ENCODE measurements around the gene GNAZ. TPM values are rescaled to one million over a fixed set of nuclear protein-coding genes. Genes with fewer than 3 reads are reported as not detected.

Gene GNAZ
- total and polyA plus RNA-seq, 2 of the 8 experiments (the other 6 are each of a cell fraction or from before 2014, with no cell fraction given) = 6.6 to 9.6 TPM

DNA sequence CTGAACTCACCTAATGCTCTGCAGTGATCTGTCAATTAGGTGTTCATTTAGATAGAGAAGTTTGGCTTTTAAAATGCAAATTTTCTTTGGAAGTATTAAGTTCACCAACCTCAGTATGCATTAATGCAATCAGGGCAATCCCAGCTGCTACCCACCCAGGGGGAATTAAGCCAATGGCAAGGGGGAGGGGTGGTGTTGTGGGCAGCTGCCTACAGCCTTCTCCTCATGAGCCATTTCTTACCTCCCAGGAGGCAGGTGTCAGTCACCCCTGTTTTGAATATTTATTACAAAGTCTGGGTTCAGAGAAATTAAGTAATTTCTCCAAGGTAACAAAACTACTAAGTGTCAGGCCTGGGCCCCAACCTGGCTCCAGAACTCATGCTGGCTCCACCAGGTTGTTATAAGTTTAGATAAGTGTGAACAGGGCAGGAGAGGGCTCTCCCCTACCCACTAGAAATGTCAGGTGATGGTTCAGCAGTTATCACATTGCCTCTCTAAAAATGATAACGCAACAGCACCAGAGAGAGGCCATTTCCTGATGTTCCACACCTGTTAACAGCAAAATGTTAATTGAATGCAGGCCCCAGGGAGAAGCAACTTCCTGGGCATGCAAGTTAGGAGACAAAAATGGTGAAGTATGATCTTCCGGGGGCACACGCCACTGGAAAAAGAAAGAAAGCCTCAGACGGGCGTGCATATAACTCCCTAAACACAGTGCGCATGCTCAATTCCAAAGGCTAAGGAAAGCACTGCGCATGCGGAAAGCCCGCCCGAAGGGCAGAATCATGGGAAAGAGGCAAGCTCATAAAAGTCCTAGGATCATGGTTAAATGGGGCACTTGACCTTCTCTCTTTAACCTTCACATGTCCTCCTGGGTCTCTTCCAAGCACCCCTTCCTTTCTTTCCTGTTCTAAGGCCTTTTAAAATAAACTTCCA, 35.4 kb upstream of the GNAZ start:
- POLR2A ChIA-PET (ENCODE audit: partially characterized antibody) = no interaction called here
- Histone ChIP-seq H3K79me1 (ENCODE audit: low read depth, low read length) (no peaks in the 10 kb centered on the region), H4K8ac (ENCODE audit: extremely low read depth, insufficient read depth, low read length) (no peak overlapping the region), H3K14ac (ENCODE audit: insufficient read length) (no peak overlapping the region), H4K20me1 (replicated peaks in 1 of 2; ENCODE audit: control insufficient read depth in 1 of 2, insufficient read depth in 2 of 2, low read length in 2 of 2) (no peaks in the 10 kb centered on the region), H3K9ac (replicated peaks in 1 of 4; ENCODE audit: extremely low read depth in 1 of 4, low read depth in 3 of 4, low read length in 3 of 4) (no peak overlapping the region), H3K18ac (ENCODE audit: extremely low read depth, low read length) (no peak overlapping the region), H2BK120ac (replicated peaks; ENCODE audit: low read depth, low read length) (no peak overlapping the region), H2BK15ac (ENCODE audit: low read length) (no peak overlapping the region), H3K23me2 (ENCODE audit: low read depth, low read length) (no peaks in the 10 kb centered on the region), H3K56ac (replicated peaks; ENCODE audit: insufficient read length, low read depth, low read length) (no peak overlapping the region), H2BK20ac (ENCODE audit: low read length) (no peak overlapping the region), H2BK12ac (ENCODE audit: low read depth, low read length) (no peak overlapping the region), H3K4ac (replicated peaks; ENCODE audit: insufficient read length, low read depth, low read length) (no peak overlapping the region), H3K4me2 (ENCODE audit: insufficient read depth in 1 of 2, low read depth in 2 of 2, low read length in 2 of 2) (no peak overlapping the region), H3K27ac (ENCODE audit: low read depth, low read length) (no peak overlapping the region), H4K91ac (replicated peaks; ENCODE audit: insufficient read length, low read length) (no peak overlapping the region), H3K27me3 (replicated peaks in 1 of 4; ENCODE audit: control insufficient read depth in 3 of 4, extremely low read depth in 1 of 4, insufficient read depth in 3 of 4, low read length in 3 of 4) (peaks cover 0 to 5% (median 2%) of the 10 kb centered on the region in 4 experiments; a peak in 2 of 7 replicates), H3K36me3 (ENCODE audit: control insufficient read depth in 2 of 4, insufficient read depth in 4 of 4, low read length in 3 of 4) (no peaks in the 10 kb centered on the region), H3K79me2 (ENCODE audit: control insufficient read depth in 1 of 2, insufficient read depth in 2 of 2, low read length in 2 of 2) (no peaks in the 10 kb centered on the region), H3K9me3 (ENCODE audit: insufficient read depth in 2 of 2, low read depth in 1 of 2, low read length in 1 of 2) (peaks cover 4 to 6% of the 10 kb centered on the region in 2 experiments; a peak in 1 of 4 replicates), H3K4me1 (replicated peaks in 1 of 4; ENCODE audit: control insufficient read depth in 3 of 4, insufficient read depth in 4 of 4, low read length in 3 of 4) (peaks cover 0 to 5% (median under 1%) of the 10 kb centered on the region in 4 experiments; a peak in 1 of 7 replicates), H3K23ac (ENCODE audit: insufficient read length) (no peak overlapping the region), H2AK5ac (ENCODE audit: low read depth, low read length) (no peak overlapping the region), H3K4me3 (ENCODE audit: extremely low read depth in 1 of 4, insufficient read depth in 2 of 4, low read depth in 3 of 4, low read length in 4 of 4) (no peak overlapping the region), H2AFZ (ENCODE audit: low read length) (no peak overlapping the region), H4K5ac (ENCODE audit: insufficient read length, low read depth, low read length) (no peak overlapping the region), H2BK5ac (ENCODE audit: low read depth, low read length) (no peak overlapping the region)
- no peak for FAIRE-seq
- CTCF ChIA-PET (ENCODE audit: partially characterized antibody) = no interaction called here
- no peak for DNase-seq (ENCODE audit: low read depth in 1 of 2, low spot score in 2 of 2)
- WGBS, 2 experiments (ENCODE audit: extremely low coverage in 1 of 2, insufficient coverage in 1 of 2, insufficient read length in 1 of 2, insufficient replicate concordance in 2 of 2, low coverage in 1 of 2, low lambda C conversion rate in 2 of 2, missing lambda C conversion rate in 1 of 2) = 92% methylated on average over 8 of the region's 10 CpGs; no CpG with 5 or more reads in 1 of the 2 experiments
- TF ChIP-seq BRCA1 (IDR thresholded peaks at IDR 0.05; ENCODE audit: low read depth, low read length) (no peak), JUND (IDR thresholded peaks at IDR 0.05; ENCODE audit: low read length) (no peak), PHF8 (conservative IDR thresholded peaks at IDR 0.05; ENCODE audit: low read depth, low read length) (no peak)
